Stomach smooth muscle (tissue), 2 donors: ENCODE measurements around the gene KRT6C.
"Not testable (repeated sequence)": the region's sequence is repeated elsewhere in the genome, so short reads cannot be mapped to it uniquely, and the experiment has no call there.

Experiments used
- H3K27ac ChIP-seq: one replicate; pipeline ENCODE4 v1.7.0; 2013; ENCODE audit warnings: mild to moderate bottlenecking, low read length, inconsistent platforms
- H3K27me3 ChIP-seq, 2 donors: one replicate each; pipeline ENCODE4 v1.7.0; 2013; ENCODE audit warnings: low read length in 2 of 2; ENCODE audit not compliant: insufficient read depth in 2 of 2, control insufficient read depth in 1 of 2
- H3K36me3 ChIP-seq, 2 donors: one replicate each; pipeline ENCODE4 v1.7.0; 2013; ENCODE audit warnings: low read length in 2 of 2; ENCODE audit not compliant: control insufficient read depth in 2 of 2, insufficient read depth in 2 of 2
- H3K4me1 ChIP-seq: one replicate; pipeline ENCODE4 v1.7.0; 2013; ENCODE audit warnings: low read length; ENCODE audit not compliant: control insufficient read depth, insufficient read depth
- H3K4me3 ChIP-seq, 2 donors: one replicate each; pipeline ENCODE4 v1.7.0; 2013; ENCODE audit warnings: low read length in 2 of 2
- H3K9ac ChIP-seq, 2 donors: one replicate each; pipeline ENCODE4 v1.7.0; 2013; ENCODE audit warnings: low read length in 2 of 2, mild to moderate bottlenecking in 1 of 2
- H3K9me3 ChIP-seq, 2 donors: one replicate each; pipeline ENCODE4 v1.7.0; 2013; ENCODE audit warnings: low read length in 2 of 2; ENCODE audit not compliant: control insufficient read depth in 2 of 2
- donor health status: healthy.
- donor health status: Pancreatic carcinoma.

Gene KRT6C

GRCh38 chr12:52487744-52488443 is 14.3 kb upstream of the KRT6C start:
- not testable (repeated sequence) for H3K9me3 ChIP-seq, H3K36me3 ChIP-seq, H3K27ac ChIP-seq

GRCh38 chr12:52487211-52487610 is 13.6 kb upstream of the KRT6C start:
- Histone ChIP-seq H3K4me3 (no peak overlapping the region), H3K9me3 (no peaks in the 10 kb centered on the region), H3K27ac (no peak overlapping the region), H3K4me1 (no peaks in the 10 kb centered on the region), H3K27me3 (no peaks in the 10 kb centered on the region), H3K36me3 (no peaks in the 10 kb centered on the region), H3K9ac (no peak overlapping the region)

More at GRCh38 chr12:52487744-52488443, 14.3 kb upstream of the KRT6C start:
- not testable (repeated sequence) for H3K27me3 ChIP-seq, H3K4me3 ChIP-seq, H3K9ac ChIP-seq, H3K4me1 ChIP-seq

DNA sequence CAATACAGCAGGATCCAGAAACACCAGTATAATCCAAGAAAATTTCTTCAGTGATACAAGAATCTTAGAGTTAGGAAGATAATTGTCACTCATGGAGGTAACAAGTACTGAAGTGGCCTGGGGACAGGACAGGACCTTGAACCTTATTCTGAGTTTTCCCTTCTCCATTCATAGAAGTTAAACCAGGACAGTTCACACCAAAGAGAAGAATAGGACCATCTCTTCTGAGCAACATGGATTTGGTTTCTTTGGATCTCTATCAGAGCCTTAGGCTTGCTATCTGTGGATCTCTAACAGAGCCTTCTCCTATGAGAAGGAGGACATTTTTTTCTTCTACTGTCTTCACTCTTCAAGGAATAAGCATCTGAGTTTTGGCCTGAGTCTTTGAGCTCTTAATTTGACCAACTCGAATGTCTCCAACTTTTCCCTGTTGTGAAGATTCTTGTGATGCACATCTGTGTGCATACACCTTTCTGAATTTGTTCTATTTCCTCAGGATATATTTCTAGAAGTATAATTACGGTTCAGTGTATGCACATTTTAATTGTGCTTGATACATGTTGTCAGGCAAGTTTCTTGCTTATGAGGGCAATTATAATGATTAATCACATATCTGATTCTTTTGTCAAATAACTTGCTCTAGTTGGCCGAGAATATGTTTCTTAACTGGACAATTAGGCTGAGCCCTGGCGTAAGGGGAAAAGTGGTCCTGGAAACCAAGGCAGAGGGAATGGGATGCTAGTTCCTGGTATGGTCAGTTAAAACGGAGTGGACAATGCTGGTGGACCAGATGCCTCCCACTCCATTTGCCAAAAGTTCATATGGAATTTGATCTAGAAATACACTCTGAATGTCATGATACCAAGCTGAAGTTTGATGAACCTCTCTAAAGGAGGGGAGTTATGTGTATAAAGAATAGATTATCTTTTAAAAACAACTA is 12.8 kb upstream of the KRT6C start:
- Histone ChIP-seq H3K27me3 (no peaks in the 10 kb centered on the region), H3K4me1 (no peaks in the 10 kb centered on the region), H3K36me3 (no peaks in the 10 kb centered on the region), H3K9me3 (no peaks in the 10 kb centered on the region), H3K9ac (no peak overlapping the region), H3K27ac (no peak overlapping the region), H3K4me3 (no peak overlapping the region)

- no peaks in the 10 kb centered on the region for H3K36me3 ChIP-seq
- no peaks in the 10 kb centered on the region for H3K4me1 ChIP-seq
- H3K27ac ChIP-seq: no peak overlapping the region
- H3K27me3 ChIP-seq: no peaks in the 10 kb centered on the region
- H3K9me3 ChIP-seq: no peaks in the 10 kb centered on the region
- no peak overlapping the region for H3K4me3 ChIP-seq
- H3K9ac ChIP-seq: no peak overlapping the region
These were observed 6.5 kb upstream of the KRT6C start for GRCh38 chr12:52480073-52480472.

- Histone ChIP-seq H3K27me3 (no peaks in the 10 kb centered on the region), H3K36me3 (no peaks in the 10 kb centered on the region), H3K27ac (no peak overlapping the region), H3K4me1 (no peaks in the 10 kb centered on the region), H3K4me3 (no peak overlapping the region), H3K9me3 (no peaks in the 10 kb centered on the region), H3K9ac (no peak overlapping the region)
These were observed 4.0 kb upstream of the KRT6C start for GRCh38 chr12:52477651-52478050.

- H3K27ac ChIP-seq: no peak overlapping the region
- no peak overlapping the region for H3K4me3 ChIP-seq
- no peaks in the 10 kb centered on the region for H3K27me3 ChIP-seq
- H3K36me3 ChIP-seq: no peaks in the 10 kb centered on the region
- H3K9me3 ChIP-seq: no peaks in the 10 kb centered on the region
- no peaks in the 10 kb centered on the region for H3K4me1 ChIP-seq
- H3K9ac ChIP-seq: no peak overlapping the region
These were observed 607 bp upstream of the KRT6C start for GRCh38 chr12:52474212-52474611.

GRCh38 chr12:52469853-52470252 is 3.8 kb downstream of the KRT6C start:
- Histone ChIP-seq H3K4me3 (no peak overlapping the region), H3K36me3 (no peaks in the 10 kb centered on the region), H3K4me1 (peaks cover 2% of the 10 kb centered on the region), H3K27ac (no peak overlapping the region), H3K9me3 (no peaks in the 10 kb centered on the region), H3K27me3 (no peaks in the 10 kb centered on the region), H3K9ac (no peak overlapping the region)

GRCh38 chr12:52464897-52465296 is 8.7 kb downstream of the KRT6C start:
- H3K9ac ChIP-seq: no peak overlapping the region
- H3K36me3 ChIP-seq: no peaks in the 10 kb centered on the region
- H3K4me1 ChIP-seq: peaks cover 2% of the 10 kb centered on the region
- H3K27me3 ChIP-seq: no peaks in the 10 kb centered on the region
- H3K9me3 ChIP-seq: no peaks in the 10 kb centered on the region
- no peak overlapping the region for H3K27ac ChIP-seq
- no peak overlapping the region for H3K4me3 ChIP-seq

DNA sequence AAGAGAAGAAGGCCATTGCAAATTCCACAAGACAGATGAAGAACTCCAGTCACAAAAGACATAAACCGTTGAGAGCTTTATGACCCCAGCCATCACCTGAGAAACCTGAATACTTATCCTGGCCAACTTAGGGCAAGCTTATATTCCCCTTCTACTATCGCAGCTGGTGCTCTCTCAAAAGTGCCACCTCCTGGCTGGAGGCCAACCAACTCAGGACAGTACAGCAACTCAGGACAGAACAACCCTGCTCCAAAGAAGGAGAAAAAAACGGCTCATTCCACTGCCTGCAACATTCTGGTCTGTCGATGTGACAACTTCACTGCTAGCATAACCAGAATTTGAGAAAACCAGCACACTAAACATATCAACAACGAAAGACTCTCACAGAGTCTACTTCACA is 11.9 kb downstream of the KRT6C start:
- H3K4me3 ChIP-seq: no peak overlapping the region
- no peaks in the 10 kb centered on the region for H3K27me3 ChIP-seq
- no peaks in the 10 kb centered on the region for H3K9me3 ChIP-seq
- no peaks in the 10 kb centered on the region for H3K4me1 ChIP-seq
- no peaks in the 10 kb centered on the region for H3K36me3 ChIP-seq
- H3K9ac ChIP-seq: no peak overlapping the region
- H3K27ac ChIP-seq: no peak overlapping the region

- H3K27ac ChIP-seq: no peak overlapping the region
- no peaks in the 10 kb centered on the region for H3K4me1 ChIP-seq
- H3K9ac ChIP-seq: no peak overlapping the region
- no peaks in the 10 kb centered on the region for H3K36me3 ChIP-seq
- no peak overlapping the region for H3K4me3 ChIP-seq
- H3K9me3 ChIP-seq: no peaks in the 10 kb centered on the region
- no peaks in the 10 kb centered on the region for H3K27me3 ChIP-seq
These were observed 14.7 kb downstream of the KRT6C start for GRCh38 chr12:52458861-52459260.

GRCh38 chr12:52455821-52456220 is 17.8 kb downstream of the KRT6C start:
- Histone ChIP-seq H3K9me3 (no peaks in the 10 kb centered on the region), H3K27me3 (no peaks in the 10 kb centered on the region), H3K27ac (no peak overlapping the region), H3K36me3 (no peaks in the 10 kb centered on the region), H3K9ac (no peak overlapping the region), H3K4me1 (no peaks in the 10 kb centered on the region), H3K4me3 (no peak overlapping the region)
